SK-N-SH (cell line): Measurements from ENCODE around the gene NUFIP1.

ENCODE experiments used
- CHD2 ChIP-seq: fragments of 150-350 bp; IDR thresholded peaks from 2 replicates; pipeline ENCODE4 v1.6.1; 2018; ENCODE audit warnings: low read length; ENCODE audit not compliant: partially characterized antibody
- CTCF ChIP-seq: fragments of 200-600 bp; sonication (generic); IDR thresholded peaks from 2 replicates; pipeline ENCODE4 v1.6.1; 2017; ENCODE audit warnings: antibody characterized with exemption, mild to moderate bottlenecking, moderate library complexity
- MAX ChIP-seq: IDR thresholded peaks from 2 replicates; pipeline ENCODE4 v1.4.0; 2012; ENCODE audit warnings: low read depth
- NRF1 ChIP-seq: IDR thresholded peaks from 2 replicates; pipeline ENCODE4 v1.6.1; 2012; ENCODE audit warnings: low read depth, mild to moderate bottlenecking, low read length
- POLR2AphosphoS5 ChIP-seq: IDR thresholded peaks from 2 replicates; pipeline ENCODE4 v1.6.1; 2012; ENCODE audit warnings: low read depth, low read length
- REST ChIP-seq: IDR thresholded peaks from 2 replicates; pipeline ENCODE4 v1.6.1; 2012; ENCODE audit warnings: mild to moderate bottlenecking, low read depth, low read length, moderate library complexity
- SIN3A ChIP-seq: IDR thresholded peaks from 2 replicates; pipeline ENCODE4 v1.6.1; 2012; ENCODE audit warnings: low read depth, mild to moderate bottlenecking, low read length, moderate library complexity, borderline replicate concordance
- TEAD4 ChIP-seq: IDR thresholded peaks from 2 replicates; pipeline ENCODE4 v1.4.0; 2012; ENCODE audit warnings: mild to moderate bottlenecking, borderline replicate concordance; ENCODE audit not compliant: insufficient read depth
- USF1 ChIP-seq: IDR thresholded peaks from 2 replicates; pipeline ENCODE4 v1.4.0; 2012; ENCODE audit warnings: low read depth, borderline replicate concordance
- USF2 ChIP-seq: fragments of 150-350 bp; IDR thresholded peaks from 2 replicates; pipeline ENCODE4 v1.6.1; 2017; ENCODE audit warnings: antibody characterized with exemption, low read length, low read depth, borderline replicate concordance
- YY1 ChIP-seq: IDR thresholded peaks from 2 replicates; pipeline ENCODE4 v1.4.0; 2012; ENCODE audit warnings: low read depth, mild to moderate bottlenecking

GRCh38 chr13:44971656-44972595 lies 17.3 kb downstream of the NUFIP1 start:
- TF ChIP-seq YY1, result no peak
- no peak for TF ChIP-seq MAX
- no peak for TF ChIP-seq SIN3A
- TF ChIP-seq POLR2AphosphoS5, result no peak
- no peak for TF ChIP-seq CTCF
- no peak for TF ChIP-seq CHD2
- TF ChIP-seq REST, result no peak
- no peak for TF ChIP-seq USF1
- no peak for TF ChIP-seq TEAD4
- no peak for TF ChIP-seq USF2
- no peak for TF ChIP-seq NRF1
